ENCODE data around the gene BCL3.

DNA sequence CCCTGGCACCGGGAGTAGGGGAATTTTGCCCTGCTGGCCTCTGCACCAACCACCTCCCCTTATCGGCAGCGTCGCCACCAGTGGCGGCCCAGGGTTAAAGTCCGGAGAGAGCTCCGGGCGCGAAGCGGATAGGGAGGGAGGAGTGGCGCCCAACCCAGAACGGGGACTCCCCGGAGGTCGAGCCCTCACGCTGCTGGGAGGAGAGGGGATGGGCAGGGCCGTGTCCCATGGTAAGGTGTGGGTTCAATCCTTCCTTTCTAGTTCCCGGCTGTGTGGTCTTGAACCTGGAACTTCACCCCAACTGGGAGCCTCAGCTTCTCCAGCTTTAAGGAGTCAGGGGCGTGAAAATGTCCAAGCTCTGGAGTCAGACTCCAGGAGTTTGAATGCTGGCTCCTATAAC lies 23.3 kb upstream of the BCL3 start:
- no peak for TF ChIP-seq CTCF (IDR thresholded peaks at IDR 0.05)
- no peak for TF ChIP-seq POLR2A (IDR thresholded peaks at IDR 0.05)
